AG04450 (cell line): ENCODE data around the gene SMAD3. TPM values are rescaled to one million over a fixed set of nuclear protein-coding genes. Genes with fewer than 3 reads are reported as not detected.
A peak's percentile ranks its signal among the peaks of the same experiment; 100 is the strongest.

Experiments used
- CTCF ChIA-PET: fragments of 300-600, 350-600 bp; formaldehyde crosslinking; extraction: SDS; loops from one replicate; lab custom pipeline; 2022; ENCODE audit warnings: antibody characterized with exemption, inconsistent platforms; lab: Charles Lee
- POLR2A ChIA-PET: fragments of 350-600 bp; formaldehyde crosslinking; extraction: SDS; loops from one replicate; lab custom pipeline; 2021; ENCODE audit warnings: antibody characterized with exemption, inconsistent platforms; lab: Yijun Ruan, JAX
- DNase-seq: peaks from one replicate; pipeline ENCODE4 v3.0.0-alpha.2; 2011; ENCODE audit warnings: low read depth, low spot score
- H3K27ac ChIP-seq: one replicate; pipeline ENCODE4 v1.5.1; 2012; ENCODE audit warnings: low read depth, low read length, control low read depth
- H3K27me3 ChIP-seq: one replicate; pipeline ENCODE4 v1.6.0; 2012; ENCODE audit warnings: low read length; ENCODE audit not compliant: control insufficient read depth, insufficient read depth
- H3K4me3 ChIP-seq: 2 replicates; pipeline ENCODE4 v1.5.1; 2011; ENCODE audit warnings: mild to moderate bottlenecking, low read depth, low read length, control low read depth
- H3K9me3 ChIP-seq: 2 replicates; pipeline ENCODE4 v1.5.1; 2012; ENCODE audit warnings: low read length; ENCODE audit not compliant: control insufficient read depth, insufficient read depth
- CTCF ChIP-seq: IDR thresholded peaks from 2 replicates; pipeline ENCODE4 v1.5.1; 2011; ENCODE audit warnings: low read depth, low read length, control low read depth, inconsistent platforms
- polyA plus RNA-seq: library from polyadenylated mRNA; depleted of rRNA; stranded (reverse); fragments of >200 nt; gene quantifications from 2 replicates; pipeline ENCODE4 v1.2.3, GENCODE V29; 2011

The SMAD3 gene
- polyA plus RNA-seq, 1 experiment, result 115 TPM

- no peaks in the 10 kb centered on the region for H3K27me3 ChIP-seq
- TF ChIP-seq CTCF, result no peak
- DNase-seq, result no peak
- ChIA-PET CTCF (interaction anchor here (0.6 kb wide), 1 partner anchor 132 kb away, joined by 3 read pairs; no protein-coding TSS in a partner anchor), POLR2A (interaction anchor here (0.9 to 1.4 kb wide), 5 partner anchors 16 to 99 kb away, joined by 3 to 8 read pairs (median 4); no protein-coding TSS in a partner anchor)
- no peak overlapping the region for H3K4me3 ChIP-seq
- peak overlapping the region; percentile 53 for H3K27ac ChIP-seq
- H3K9me3 ChIP-seq, result no peaks in the 10 kb centered on the region
Measured at GRCh38 chr15:67184208-67184925, 119.0 kb downstream of the SMAD3 start.

DNA sequence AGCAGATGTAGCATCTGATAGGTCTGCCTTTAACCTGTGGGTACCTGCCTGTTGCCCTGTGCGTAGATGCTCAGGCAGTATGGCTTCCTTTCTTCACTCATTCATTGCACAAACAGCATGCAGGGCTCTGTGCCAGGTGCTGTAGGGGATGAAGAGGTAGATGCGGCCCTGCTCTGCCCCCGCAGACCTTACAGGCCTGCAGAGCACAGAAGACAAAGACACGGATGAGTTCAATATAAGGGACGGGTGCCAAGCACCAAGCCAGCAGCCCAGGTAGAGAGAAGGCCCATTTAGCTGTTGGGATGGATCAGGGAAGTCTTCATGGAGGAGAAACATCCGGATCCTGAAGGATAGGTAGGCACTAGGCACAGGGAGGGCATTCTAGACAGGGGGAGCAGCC is 119.6 kb downstream of the SMAD3 start:
- no peak for DNase-seq
- CTCF ChIA-PET, result no interaction called here
- POLR2A ChIA-PET, result no interaction called here
- no peak for TF ChIP-seq CTCF
- Histone ChIP-seq H3K4me3 (no peak overlapping the region), H3K27ac (peak overlapping the region; percentile 70), H3K9me3 (no peaks in the 10 kb centered on the region), H3K27me3 (no peaks in the 10 kb centered on the region)

DNA sequence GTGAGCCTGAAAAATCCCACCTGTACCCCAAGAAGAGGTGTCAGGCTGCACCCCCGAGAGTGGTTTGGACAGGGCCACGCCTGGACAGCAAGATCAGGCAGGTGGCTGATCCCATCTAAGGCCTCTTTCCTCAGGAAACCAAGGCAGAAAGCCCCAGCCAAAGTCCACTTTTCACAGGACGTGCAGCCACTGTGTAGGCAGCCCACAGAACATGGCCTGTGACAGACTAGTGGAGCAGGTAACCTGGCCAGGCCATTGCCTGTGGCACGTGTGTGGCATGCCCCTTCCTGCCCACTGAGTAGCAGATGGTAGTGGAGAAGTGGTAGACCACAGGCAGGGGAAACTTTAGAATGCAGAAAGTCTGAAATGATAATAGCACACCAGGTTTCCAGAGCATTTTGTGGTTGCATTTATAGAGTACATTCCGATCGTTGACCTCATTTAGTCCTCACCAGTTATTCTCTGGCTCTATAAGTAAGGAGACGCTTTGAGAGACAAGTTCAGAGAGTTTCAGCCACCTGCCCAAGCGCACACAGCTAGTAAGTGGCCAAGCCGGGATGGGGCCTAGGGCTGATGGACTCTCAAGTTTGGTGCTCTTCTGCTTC is 120.3 kb downstream of the SMAD3 start:
- H3K9me3 ChIP-seq, result no peaks in the 10 kb centered on the region
- H3K27ac ChIP-seq, result peak overlapping the region; percentile 70
- TF ChIP-seq CTCF, result no peak
- ChIA-PET CTCF (no interaction called here), POLR2A (interaction anchor here (0.6 kb wide), 1 partner anchor 300 kb away, joined by 3 read pairs; no protein-coding TSS in a partner anchor)
- no peaks in the 10 kb centered on the region for H3K27me3 ChIP-seq
- no peak overlapping the region for H3K4me3 ChIP-seq
- no peak for DNase-seq

DNA sequence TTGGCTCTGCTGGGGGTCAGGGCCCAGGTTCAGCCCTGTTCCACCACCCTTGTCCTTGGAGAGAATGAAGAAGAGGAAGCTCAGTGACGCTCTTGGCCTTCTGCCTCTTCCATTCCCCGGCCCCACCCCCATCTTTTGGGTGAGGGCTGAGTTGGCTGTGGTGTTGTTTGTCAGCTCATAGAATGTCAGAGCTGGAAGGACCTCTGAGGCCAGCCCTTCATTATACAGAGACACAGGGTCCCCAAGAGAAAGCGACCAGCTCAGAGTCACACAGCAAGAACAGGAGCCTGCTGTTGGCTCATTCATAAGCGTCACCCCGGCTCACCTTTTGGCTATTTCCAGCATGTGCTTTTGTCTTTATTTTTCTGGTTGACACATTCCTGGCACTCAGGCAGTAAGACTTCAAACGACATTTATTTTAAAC is 120.8 kb downstream of the SMAD3 start:
- Histone ChIP-seq H3K27ac (no peak overlapping the region), H3K4me3 (no peak overlapping the region), H3K27me3 (no peaks in the 10 kb centered on the region), H3K9me3 (no peaks in the 10 kb centered on the region)
- no peak for TF ChIP-seq CTCF
- DNase-seq, result no peak
- CTCF ChIA-PET, result no interaction called here
- POLR2A ChIA-PET, result interaction anchor here (0.6 to 0.8 kb wide), 3 partner anchors 77 to 301 kb away, joined by 3 read pairs; no protein-coding TSS in a partner anchor

- peak overlapping the region; percentile 61 for H3K27ac ChIP-seq
- CTCF ChIA-PET, result no interaction called here
Measured at GRCh38 chr15:67186688-67187087, 121.3 kb downstream of the SMAD3 start.

More at GRCh38 chr15:67186688-67187087, 121.3 kb downstream of the SMAD3 start:
- POLR2A ChIA-PET, result interaction anchor here (0.7 to 2.8 kb wide), 3 partner anchors 8 to 137 kb away, joined by 3 to 16 read pairs (median 3); no protein-coding TSS in a partner anchor
- no peak for DNase-seq
- no peak overlapping the region for H3K4me3 ChIP-seq
- no peaks in the 10 kb centered on the region for H3K27me3 ChIP-seq
- no peaks in the 10 kb centered on the region for H3K9me3 ChIP-seq
- no peak for TF ChIP-seq CTCF
